A204.1 (cell line): ENCODE measurements around the gene GUCD1.
"Not testable (repeated sequence)": the region's sequence is repeated elsewhere in the genome, so short reads cannot be mapped to it uniquely, and the experiment has no call there.

Source experiments
- FAIRE-seq: peaks from 2 replicates; lab custom pipeline; 2012; peaks lifted over from hg19 to GRCh38; lab: Jason Lieb, UNC

Gene GUCD1

GRCh38 chr22:24554313-24555164, at the start of gene GUCD1:
Gene GUCD1, minus strand, starts transcription at chr22:24555138. Its CDS starts 147 bp downstream, at chr22:24554991.
- no peak for FAIRE-seq

GRCh38 chr22:24603770-24604629, 49.1 kb upstream of the GUCD1 start:
- not testable (repeated sequence) for FAIRE-seq

GRCh38 chr22:24602847-24603769, 48.2 kb upstream of the GUCD1 start, which contains the start of gene GGT1:
Gene GGT1, plus strand, starts transcription at chr22:24603193. Its CDS starts 7,889 bp downstream, at chr22:24611082.
- not testable (repeated sequence) for FAIRE-seq

- FAIRE-seq = not testable (repeated sequence)
Observed at GRCh38 chr22:24602105-24602749, 47.3 kb upstream of the GUCD1 start.

- FAIRE-seq = no peak
Observed at GRCh38 chr22:24601217-24602104, 46.5 kb upstream of the GUCD1 start.

- not testable (repeated sequence) for FAIRE-seq
Observed at GRCh38 chr22:24599958-24600715, 45.2 kb upstream of the GUCD1 start.

GRCh38 chr22:24599514-24599913, 44.6 kb upstream of the GUCD1 start:
- FAIRE-seq = no peak

- not testable (repeated sequence) for FAIRE-seq
Observed at GRCh38 chr22:24597076-24597475, 42.1 kb upstream of the GUCD1 start.

GRCh38 chr22:24595863-24596262, 40.9 kb upstream of the GUCD1 start:
- FAIRE-seq = no peak

GRCh38 chr22:24595228-24595627, 40.3 kb upstream of the GUCD1 start:
- FAIRE-seq = no peak

GRCh38 chr22:24594569-24595120, 39.7 kb upstream of the GUCD1 start:
- FAIRE-seq = no peak

GRCh38 chr22:24593836-24594568, 39.1 kb upstream of the GUCD1 start:
- no peak for FAIRE-seq

- not testable (repeated sequence) for FAIRE-seq
Observed at GRCh38 chr22:24593559-24593835, 38.6 kb upstream of the GUCD1 start.

GRCh38 chr22:24592851-24593558, 38.1 kb upstream of the GUCD1 start, which contains the start of gene LRRC75B:
Gene LRRC75B, minus strand, starts transcription at chr22:24593073. Its CDS starts 34 bp downstream, at chr22:24593039.
- FAIRE-seq = no peak

GRCh38 chr22:24592058-24592850, 37.3 kb upstream of the GUCD1 start:
- FAIRE-seq = no peak

GRCh38 chr22:24591286-24591830, 36.4 kb upstream of the GUCD1 start:
- no peak for FAIRE-seq
